ENCODE data around the gene CCDC12.

GRCh38 chr3:46928282-46928681, 48.3 kb downstream of the CCDC12 start:
- no peak for TF ChIP-seq CTCF (IDR thresholded peaks at IDR 0.05)
- no peak for TF ChIP-seq EZH2phosphoT487 (IDR thresholded peaks at IDR 0.05)
